GM13977 (cell line): ENCODE measurements around the gene MYH16.

ENCODE experiments used
- DNase-seq: peaks from one replicate; pipeline ENCODE4 v3.0.0; 2012; ENCODE audit warnings: low spot score
- CTCF ChIP-seq: IDR thresholded peaks from 2 replicates; pipeline ENCODE4 v1.5.1; 2012; ENCODE audit warnings: mild to moderate bottlenecking, control low read depth; ENCODE audit not compliant: insufficient read depth; ENCODE audit errors: extremely low read depth, missing control alignments
- in situ Hi-C: fragments of 300-500 bp; cut with MboI; formaldehyde crosslinking; loops from one replicate; pipeline ENCODE4 v1.12.0; 2022; ENCODE audit warnings: low sequenced_read_pairs, low pct_unique_long_range_greater_than_20kb, mixed read lengths, inconsistent platforms; ENCODE audit not compliant: unreplicated experiment

MYH16 gene

GRCh38 chr7:99257065-99257464 lies 15.6 kb upstream of the MYH16 start:
- DNase-seq = no peak
- no peak for TF ChIP-seq CTCF
- in situ Hi-C loops = no loop called here

GRCh38 chr7:99257675-99258074 lies 15.0 kb upstream of the MYH16 start:
- in situ Hi-C loops = no loop called here
- TF ChIP-seq CTCF = no peak
- DNase-seq = no peak

GRCh38 chr7:99258501-99258900 lies 14.1 kb upstream of the MYH16 start:
- TF ChIP-seq CTCF = no peak
- DNase-seq = no peak
- in situ Hi-C loops = no loop called here

GRCh38 chr7:99260395-99260794 lies 12.2 kb upstream of the MYH16 start:
- no peak for DNase-seq
- no peak for TF ChIP-seq CTCF
- in situ Hi-C loops = no loop called here

- in situ Hi-C loops = no loop called here
- TF ChIP-seq CTCF = no peak
- no peak for DNase-seq
Measured at GRCh38 chr7:99261646-99262045, 11.0 kb upstream of the MYH16 start.

- no peak for DNase-seq
- in situ Hi-C loops = no loop called here
- TF ChIP-seq CTCF = no peak
Measured at GRCh38 chr7:99265848-99266480, 6.7 kb upstream of the MYH16 start.

- in situ Hi-C loops = no loop called here
- no peak for DNase-seq
- no peak for TF ChIP-seq CTCF
Measured at GRCh38 chr7:99267481-99267840, 5.2 kb upstream of the MYH16 start.
